Neural progenitor cell (in vitro differentiated cells): ENCODE results near the gene SLC22A1. TPM values are rescaled to one million over a fixed set of nuclear protein-coding genes. Genes with fewer than 3 reads are reported as not detected.

ENCODE experiments used
- DNase-seq: peaks from one replicate; pipeline ENCODE4 v3.0.0-alpha.2; 2016; ENCODE audit warnings: low spot score
- H2AFZ ChIP-seq: fragments of 200-600 bp; sonication (generic); replicated peaks from 2 replicates; pipeline ENCODE4 v1.6.1; 2016; ENCODE audit warnings: antibody characterized with exemption
- H3F3A ChIP-seq: fragments of 200-600 bp; sonication (generic); 2 replicates; pipeline ENCODE4 v1.6.1; 2016; ENCODE audit warnings: antibody characterized with exemption, low read depth
- H3K27ac ChIP-seq: fragments of 200-600 bp; sonication (generic); 2 replicates; pipeline ENCODE4 v1.5.1; 2016; ENCODE audit warnings: mild to moderate bottlenecking
- H3K27me3 ChIP-seq: fragments of 200-600 bp; sonication (generic); 2 replicates; pipeline ENCODE4 v1.6.1; 2016; ENCODE audit warnings: mild to moderate bottlenecking, moderate library complexity
- H3K36me3 ChIP-seq: fragments of 200-600 bp; sonication (generic); 2 replicates; pipeline ENCODE4 v1.5.1; 2016
- H3K4me1 ChIP-seq: fragments of 200-600 bp; sonication (generic); 2 replicates; pipeline ENCODE4 v1.6.1; 2016; ENCODE audit warnings: mixed run types
- H3K4me2 ChIP-seq: fragments of 200-600 bp; sonication (generic); 2 replicates; pipeline ENCODE4 v1.6.1; 2016
- H3K4me3 ChIP-seq: fragments of 200-600 bp; sonication (generic); 2 replicates; pipeline ENCODE4 v1.5.1; 2016
- H3K79me2 ChIP-seq: fragments of 200-600 bp; sonication (generic); 2 replicates; pipeline ENCODE4 v1.6.1; 2016; ENCODE audit warnings: low read depth
- H3K9ac ChIP-seq: fragments of 200-600 bp; sonication (generic); 2 replicates; pipeline ENCODE4 v1.6.1; 2016
- H3K9me3 ChIP-seq: fragments of 200-600 bp; sonication (generic); 2 replicates; pipeline ENCODE4 v1.5.1; 2016; ENCODE audit warnings: low read depth
- H4K20me1 ChIP-seq: fragments of 200-600 bp; sonication (generic); 2 replicates; pipeline ENCODE4 v1.6.1; 2016; ENCODE audit warnings: low read depth
- H3K27ac Mint-ChIP-seq: 3 replicates; pipeline ENCODE4 v1.8.0; 2021; ENCODE audit warnings: mixed read lengths
- H3K27me3 Mint-ChIP-seq: 2 replicates; pipeline ENCODE4 v1.8.0; 2022; ENCODE audit warnings: low read depth, mild to moderate bottlenecking, inconsistent platforms, moderate library complexity, mixed read lengths; ENCODE audit not compliant: insufficient read depth
- H3K36me3 Mint-ChIP-seq: 3 replicates; pipeline ENCODE4 v1.8.0; 2021; ENCODE audit warnings: mixed read lengths
- H3K4me1 Mint-ChIP-seq: 3 replicates; pipeline ENCODE4 v1.8.0; 2021; ENCODE audit warnings: mixed read lengths
- H3K4me3 Mint-ChIP-seq: 3 replicates; pipeline ENCODE4 v1.8.0; 2021; ENCODE audit warnings: mild to moderate bottlenecking, moderate library complexity, mixed read lengths
- H3K9me3 Mint-ChIP-seq: 3 replicates; pipeline ENCODE4 v1.8.0; 2020; ENCODE audit warnings: mixed read lengths
- EZH2 ChIP-seq: fragments of 200-600 bp; sonication (generic); IDR thresholded peaks from 2 replicates; pipeline ENCODE4 v1.6.1; 2017; ENCODE audit warnings: antibody characterized with exemption, mild to moderate bottlenecking, moderate library complexity
- EZH2phosphoT487 ChIP-seq: fragments of 200-600 bp; sonication (generic); IDR thresholded peaks from 2 replicates; pipeline ENCODE4 v1.6.1; 2017; ENCODE audit warnings: antibody characterized with exemption
- total RNA-seq: library from RNA; depleted of rRNA; stranded (reverse); fragments of >200 nt; gene quantifications from 2 replicates; pipeline ENCODE4 v1.2.3, GENCODE V29; 2015; ENCODE audit warnings: low replicate concordance
- TF ChIP-seq, protein P1 (sequence below): fragments of 200-600 bp; sonication (generic); IDR thresholded peaks from 2 replicates; pipeline ENCODE4 v1.5.1; 2017; ENCODE audit warnings: antibody characterized with exemption, mild to moderate bottlenecking

The SLC22A1 gene
- total RNA-seq, 1 donor from 2014 or later, result not detected

DNA sequence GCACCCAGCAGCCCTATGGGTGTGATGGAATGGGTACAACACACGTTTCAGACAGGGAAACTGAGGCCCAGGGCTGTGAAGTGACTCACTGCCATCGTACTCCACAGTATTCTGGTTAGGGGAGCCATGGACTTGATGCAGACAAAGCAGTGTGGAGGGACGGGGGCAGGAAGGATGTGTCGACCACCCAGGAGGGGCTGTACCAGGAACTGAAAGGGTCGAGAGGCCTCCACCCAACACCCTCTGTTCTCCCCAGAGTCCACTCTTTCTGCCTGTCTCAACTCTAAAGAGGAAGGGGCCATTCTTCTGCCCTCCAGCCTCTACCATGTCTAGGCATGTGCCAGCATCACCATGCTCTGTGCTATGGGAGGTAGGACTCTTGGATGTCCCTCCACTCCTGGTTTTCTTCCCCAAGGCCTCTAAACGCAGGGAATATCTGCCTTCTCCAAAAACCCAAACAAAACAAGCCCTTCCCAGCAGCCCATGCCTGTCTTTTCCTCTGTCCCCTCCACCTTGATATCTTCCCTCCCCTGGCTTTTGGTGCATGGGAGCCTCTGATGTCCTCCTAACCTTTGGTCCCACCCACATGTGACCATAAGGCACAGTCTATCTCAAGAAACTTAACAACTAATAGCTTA, 7.4 kb downstream of the SLC22A1 start:
- Mint-ChIP-seq H3K27ac (no peak overlapping the region), H3K4me1 (peaks cover 2% of the 10 kb centered on the region), H3K27me3 (no peaks in the 10 kb centered on the region), H3K9me3 (no peaks in the 10 kb centered on the region), H3K36me3 (peaks cover 3% of the 10 kb centered on the region), H3K4me3 (no peak overlapping the region)
- Histone ChIP-seq H2AFZ (no peak overlapping the region), H3K4me1 (no peaks in the 10 kb centered on the region), H4K20me1 (no peaks in the 10 kb centered on the region), H3K79me2 (no peaks in the 10 kb centered on the region), H3K9me3 (no peaks in the 10 kb centered on the region), H3K27me3 (no peaks in the 10 kb centered on the region), H3K27ac (no peak overlapping the region), H3K4me3 (no peak overlapping the region), H3K9ac (no peak overlapping the region), H3K36me3 (no peaks in the 10 kb centered on the region), H3K4me2 (no peak overlapping the region), H3F3A (no peaks in the 10 kb centered on the region)
- DNase-seq, result no peak
- TF ChIP-seq EZH2phosphoT487, result no peak
- no peak for TF ChIP-seq EZH2
- TF ChIP-seq, protein P1, sequence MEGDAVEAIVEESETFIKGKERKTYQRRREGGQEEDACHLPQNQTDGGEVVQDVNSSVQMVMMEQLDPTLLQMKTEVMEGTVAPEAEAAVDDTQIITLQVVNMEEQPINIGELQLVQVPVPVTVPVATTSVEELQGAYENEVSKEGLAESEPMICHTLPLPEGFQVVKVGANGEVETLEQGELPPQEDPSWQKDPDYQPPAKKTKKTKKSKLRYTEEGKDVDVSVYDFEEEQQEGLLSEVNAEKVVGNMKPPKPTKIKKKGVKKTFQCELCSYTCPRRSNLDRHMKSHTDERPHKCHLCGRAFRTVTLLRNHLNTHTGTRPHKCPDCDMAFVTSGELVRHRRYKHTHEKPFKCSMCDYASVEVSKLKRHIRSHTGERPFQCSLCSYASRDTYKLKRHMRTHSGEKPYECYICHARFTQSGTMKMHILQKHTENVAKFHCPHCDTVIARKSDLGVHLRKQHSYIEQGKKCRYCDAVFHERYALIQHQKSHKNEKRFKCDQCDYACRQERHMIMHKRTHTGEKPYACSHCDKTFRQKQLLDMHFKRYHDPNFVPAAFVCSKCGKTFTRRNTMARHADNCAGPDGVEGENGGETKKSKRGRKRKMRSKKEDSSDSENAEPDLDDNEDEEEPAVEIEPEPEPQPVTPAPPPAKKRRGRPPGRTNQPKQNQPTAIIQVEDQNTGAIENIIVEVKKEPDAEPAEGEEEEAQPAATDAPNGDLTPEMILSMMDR, result no peak

DNA sequence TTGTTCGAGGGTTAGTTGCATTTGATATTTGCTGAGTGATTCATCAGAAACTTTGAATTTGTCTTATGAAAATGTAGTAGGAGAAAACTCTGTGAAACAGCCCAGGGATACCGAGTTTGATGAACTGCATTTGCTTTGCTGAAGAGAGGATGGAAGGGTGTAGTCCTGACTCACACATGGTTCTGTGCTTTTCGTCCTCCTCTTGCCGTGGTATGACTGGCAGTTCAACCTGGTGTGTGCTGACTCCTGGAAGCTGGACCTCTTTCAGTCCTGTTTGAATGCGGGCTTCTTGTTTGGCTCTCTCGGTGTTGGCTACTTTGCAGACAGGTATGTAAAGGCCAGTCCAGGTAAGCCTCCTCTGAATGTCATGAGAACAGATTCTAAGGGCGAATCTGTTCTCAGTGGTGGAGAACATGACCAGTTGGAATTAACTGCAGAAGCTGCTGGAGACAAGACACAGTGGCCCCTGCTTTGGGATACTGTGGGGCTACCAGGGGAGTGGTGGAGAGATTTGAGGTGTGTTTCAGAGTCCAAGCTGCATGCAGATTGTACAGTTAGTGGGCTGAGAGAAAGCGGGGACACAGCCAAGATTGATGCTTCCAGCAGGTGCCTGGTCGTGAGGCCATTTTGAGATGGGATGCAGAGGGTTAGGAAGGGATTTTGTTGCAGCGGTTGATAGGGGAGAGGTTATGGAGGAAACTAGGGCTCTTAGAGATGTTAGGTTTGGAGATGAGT, 8.4 kb downstream of the SLC22A1 start:
- H2AFZ ChIP-seq, result no peak overlapping the region
- no peak overlapping the region for H3K4me2 ChIP-seq
- no peak overlapping the region for H3K4me3 ChIP-seq
- no peaks in the 10 kb centered on the region for H4K20me1 ChIP-seq
- H3F3A ChIP-seq, result no peaks in the 10 kb centered on the region
- no peaks in the 10 kb centered on the region for H3K4me1 ChIP-seq
- H3K9me3 ChIP-seq, result no peaks in the 10 kb centered on the region
- H3K9ac ChIP-seq, result no peak overlapping the region
- no peak for DNase-seq
- H3K79me2 ChIP-seq, result no peaks in the 10 kb centered on the region
- Mint-ChIP-seq H3K4me3 (no peak overlapping the region), H3K27me3 (no peaks in the 10 kb centered on the region), H3K4me1 (peaks cover 2% of the 10 kb centered on the region), H3K27ac (no peak overlapping the region), H3K9me3 (no peaks in the 10 kb centered on the region), H3K36me3 (no peaks in the 10 kb centered on the region)
- H3K27ac ChIP-seq, result no peak overlapping the region
- TF ChIP-seq EZH2 (no peak), EZH2phosphoT487 (no peak)
- no peaks in the 10 kb centered on the region for H3K27me3 ChIP-seq
- H3K36me3 ChIP-seq, result no peaks in the 10 kb centered on the region

DNA sequence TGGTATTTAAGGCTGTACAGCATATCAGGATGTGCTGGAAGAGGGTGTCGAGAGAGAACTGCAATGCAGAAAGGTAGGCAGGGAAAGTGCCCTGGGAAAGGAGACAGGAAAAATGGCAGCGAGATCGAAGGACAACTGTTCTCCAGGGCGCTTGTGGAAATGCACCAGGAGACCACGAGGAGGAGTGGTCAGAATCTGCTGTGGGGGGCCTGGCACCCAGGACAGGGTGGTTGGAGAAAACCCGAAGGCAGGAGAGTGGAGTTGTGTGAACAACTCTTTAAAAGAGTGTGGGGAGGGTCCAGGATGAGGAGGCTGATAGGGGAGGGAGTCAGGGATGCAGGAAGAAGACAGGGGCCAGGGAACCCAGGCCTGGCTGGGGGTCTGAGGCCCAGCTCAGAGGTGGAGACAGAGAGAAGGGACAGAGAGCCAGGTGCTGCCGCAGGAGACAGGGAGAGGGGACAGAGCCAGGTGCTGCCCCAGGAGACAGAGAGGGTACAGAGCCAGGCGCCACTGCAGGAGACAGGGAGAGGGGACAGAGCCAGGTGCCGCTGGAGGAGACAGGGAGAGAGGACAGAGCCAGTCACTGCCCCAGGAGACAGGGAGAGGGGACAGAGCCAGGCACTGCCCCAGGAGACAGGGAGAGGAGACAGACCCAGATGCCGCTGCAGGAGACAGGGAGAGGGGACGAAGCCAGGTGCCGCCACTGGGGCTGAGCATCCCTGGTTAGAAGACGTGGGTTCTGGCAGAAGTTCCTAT, 9.3 kb downstream of the SLC22A1 start:
- H3K9ac ChIP-seq, result no peak overlapping the region
- Mint-ChIP-seq H3K9me3 (no peaks in the 10 kb centered on the region), H3K36me3 (no peaks in the 10 kb centered on the region), H3K4me1 (peaks cover 2% of the 10 kb centered on the region), H3K27ac (no peak overlapping the region), H3K27me3 (no peaks in the 10 kb centered on the region), H3K4me3 (no peak overlapping the region)
- no peaks in the 10 kb centered on the region for H3K9me3 ChIP-seq
- H3K27me3 ChIP-seq, result no peaks in the 10 kb centered on the region
- H3K4me1 ChIP-seq, result no peaks in the 10 kb centered on the region
- no peak for DNase-seq
- H3K36me3 ChIP-seq, result no peaks in the 10 kb centered on the region
- no peak overlapping the region for H3K4me2 ChIP-seq
- H4K20me1 ChIP-seq, result no peaks in the 10 kb centered on the region
- no peak overlapping the region for H3K27ac ChIP-seq
- no peaks in the 10 kb centered on the region for H3K79me2 ChIP-seq
- H3F3A ChIP-seq, result no peaks in the 10 kb centered on the region
- TF ChIP-seq EZH2, result no peak
- TF ChIP-seq EZH2phosphoT487, result no peak
- TF ChIP-seq, protein P1, result no peak
- no peak overlapping the region for H2AFZ ChIP-seq
- no peak overlapping the region for H3K4me3 ChIP-seq
